ENCODE measurements around the gene SCAP.

SCAP gene

DNA sequence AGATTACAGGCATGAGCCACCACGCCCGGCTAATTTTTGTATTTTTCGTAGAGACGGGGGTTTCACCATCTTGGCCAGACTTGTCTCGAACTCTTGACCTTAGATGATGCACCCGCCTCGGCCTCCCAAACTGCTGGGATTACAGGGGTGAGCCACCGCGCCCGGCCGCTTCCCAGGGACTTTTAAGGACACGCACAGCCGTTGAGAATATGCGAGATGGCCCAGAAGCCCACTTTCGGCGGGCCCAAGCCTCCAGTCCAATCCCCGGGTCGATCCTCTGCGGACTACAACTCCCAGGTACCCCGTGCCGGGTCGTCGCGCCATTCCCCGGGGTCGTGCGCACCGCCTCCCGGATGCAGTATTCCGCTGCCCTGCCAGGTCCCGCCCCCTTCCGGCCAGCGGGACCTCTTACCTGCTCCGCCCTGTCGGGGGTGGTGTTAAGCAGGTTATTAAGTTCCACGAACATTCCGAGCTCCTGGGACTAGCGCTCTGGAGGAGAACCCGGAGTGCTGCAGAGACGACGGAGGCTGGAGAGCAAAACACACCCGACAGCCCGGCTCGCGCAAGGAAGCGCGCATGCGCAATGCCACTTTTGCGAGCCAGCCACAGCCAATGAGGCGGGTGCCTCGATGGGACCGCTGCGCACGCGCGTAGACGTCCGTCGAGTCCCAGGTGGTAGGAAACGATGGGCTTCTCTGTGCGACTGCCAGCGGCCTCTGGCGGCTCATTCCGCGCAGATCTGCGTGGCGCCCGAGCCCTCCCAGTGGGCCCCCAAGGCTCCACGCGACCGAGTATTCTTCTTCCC is 37.6 kb upstream of the SCAP start, which contains the start of gene ELP6 (continued):
- TF ChIP-seq, protein P1, sequence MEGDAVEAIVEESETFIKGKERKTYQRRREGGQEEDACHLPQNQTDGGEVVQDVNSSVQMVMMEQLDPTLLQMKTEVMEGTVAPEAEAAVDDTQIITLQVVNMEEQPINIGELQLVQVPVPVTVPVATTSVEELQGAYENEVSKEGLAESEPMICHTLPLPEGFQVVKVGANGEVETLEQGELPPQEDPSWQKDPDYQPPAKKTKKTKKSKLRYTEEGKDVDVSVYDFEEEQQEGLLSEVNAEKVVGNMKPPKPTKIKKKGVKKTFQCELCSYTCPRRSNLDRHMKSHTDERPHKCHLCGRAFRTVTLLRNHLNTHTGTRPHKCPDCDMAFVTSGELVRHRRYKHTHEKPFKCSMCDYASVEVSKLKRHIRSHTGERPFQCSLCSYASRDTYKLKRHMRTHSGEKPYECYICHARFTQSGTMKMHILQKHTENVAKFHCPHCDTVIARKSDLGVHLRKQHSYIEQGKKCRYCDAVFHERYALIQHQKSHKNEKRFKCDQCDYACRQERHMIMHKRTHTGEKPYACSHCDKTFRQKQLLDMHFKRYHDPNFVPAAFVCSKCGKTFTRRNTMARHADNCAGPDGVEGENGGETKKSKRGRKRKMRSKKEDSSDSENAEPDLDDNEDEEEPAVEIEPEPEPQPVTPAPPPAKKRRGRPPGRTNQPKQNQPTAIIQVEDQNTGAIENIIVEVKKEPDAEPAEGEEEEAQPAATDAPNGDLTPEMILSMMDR (tag by site-specific recombination; IDR thresholded peaks at IDR 0.05) = peak; percentile 86
- no peak for TF ChIP-seq ZNF621 (tag by site-specific recombination; IDR thresholded peaks at IDR 0.05)
- TF ChIP-seq GFI1B (tag by site-specific recombination; IDR thresholded peaks at IDR 0.05) = no peak
- TF ChIP-seq, protein P2, sequence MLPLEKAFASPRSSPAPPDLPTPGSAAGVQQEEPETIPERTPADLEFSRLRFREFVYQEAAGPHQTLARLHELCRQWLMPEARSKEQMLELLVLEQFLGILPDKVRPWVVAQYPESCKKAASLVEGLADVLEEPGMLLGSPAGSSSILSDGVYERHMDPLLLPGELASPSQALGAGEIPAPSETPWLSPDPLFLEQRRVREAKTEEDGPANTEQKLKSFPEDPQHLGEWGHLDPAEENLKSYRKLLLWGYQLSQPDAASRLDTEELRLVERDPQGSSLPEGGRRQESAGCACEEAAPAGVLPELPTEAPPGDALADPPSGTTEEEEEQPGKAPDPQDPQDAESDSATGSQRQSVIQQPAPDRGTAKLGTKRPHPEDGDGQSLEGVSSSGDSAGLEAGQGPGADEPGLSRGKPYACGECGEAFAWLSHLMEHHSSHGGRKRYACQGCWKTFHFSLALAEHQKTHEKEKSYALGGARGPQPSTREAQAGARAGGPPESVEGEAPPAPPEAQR (tag by site-specific recombination; IDR thresholded peaks at IDR 0.05) = no peak
- TF ChIP-seq, protein P3, sequence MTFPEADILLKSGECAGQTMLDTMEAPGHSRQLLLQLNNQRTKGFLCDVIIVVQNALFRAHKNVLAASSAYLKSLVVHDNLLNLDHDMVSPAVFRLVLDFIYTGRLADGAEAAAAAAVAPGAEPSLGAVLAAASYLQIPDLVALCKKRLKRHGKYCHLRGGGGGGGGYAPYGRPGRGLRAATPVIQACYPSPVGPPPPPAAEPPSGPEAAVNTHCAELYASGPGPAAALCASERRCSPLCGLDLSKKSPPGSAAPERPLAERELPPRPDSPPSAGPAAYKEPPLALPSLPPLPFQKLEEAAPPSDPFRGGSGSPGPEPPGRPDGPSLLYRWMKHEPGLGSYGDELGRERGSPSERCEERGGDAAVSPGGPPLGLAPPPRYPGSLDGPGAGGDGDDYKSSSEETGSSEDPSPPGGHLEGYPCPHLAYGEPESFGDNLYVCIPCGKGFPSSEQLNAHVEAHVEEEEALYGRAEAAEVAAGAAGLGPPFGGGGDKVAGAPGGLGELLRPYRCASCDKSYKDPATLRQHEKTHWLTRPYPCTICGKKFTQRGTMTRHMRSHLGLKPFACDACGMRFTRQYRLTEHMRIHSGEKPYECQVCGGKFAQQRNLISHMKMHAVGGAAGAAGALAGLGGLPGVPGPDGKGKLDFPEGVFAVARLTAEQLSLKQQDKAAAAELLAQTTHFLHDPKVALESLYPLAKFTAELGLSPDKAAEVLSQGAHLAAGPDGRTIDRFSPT (tag by site-specific recombination; IDR thresholded peaks at IDR 0.05) = no peak
- TF ChIP-seq, protein P4, sequence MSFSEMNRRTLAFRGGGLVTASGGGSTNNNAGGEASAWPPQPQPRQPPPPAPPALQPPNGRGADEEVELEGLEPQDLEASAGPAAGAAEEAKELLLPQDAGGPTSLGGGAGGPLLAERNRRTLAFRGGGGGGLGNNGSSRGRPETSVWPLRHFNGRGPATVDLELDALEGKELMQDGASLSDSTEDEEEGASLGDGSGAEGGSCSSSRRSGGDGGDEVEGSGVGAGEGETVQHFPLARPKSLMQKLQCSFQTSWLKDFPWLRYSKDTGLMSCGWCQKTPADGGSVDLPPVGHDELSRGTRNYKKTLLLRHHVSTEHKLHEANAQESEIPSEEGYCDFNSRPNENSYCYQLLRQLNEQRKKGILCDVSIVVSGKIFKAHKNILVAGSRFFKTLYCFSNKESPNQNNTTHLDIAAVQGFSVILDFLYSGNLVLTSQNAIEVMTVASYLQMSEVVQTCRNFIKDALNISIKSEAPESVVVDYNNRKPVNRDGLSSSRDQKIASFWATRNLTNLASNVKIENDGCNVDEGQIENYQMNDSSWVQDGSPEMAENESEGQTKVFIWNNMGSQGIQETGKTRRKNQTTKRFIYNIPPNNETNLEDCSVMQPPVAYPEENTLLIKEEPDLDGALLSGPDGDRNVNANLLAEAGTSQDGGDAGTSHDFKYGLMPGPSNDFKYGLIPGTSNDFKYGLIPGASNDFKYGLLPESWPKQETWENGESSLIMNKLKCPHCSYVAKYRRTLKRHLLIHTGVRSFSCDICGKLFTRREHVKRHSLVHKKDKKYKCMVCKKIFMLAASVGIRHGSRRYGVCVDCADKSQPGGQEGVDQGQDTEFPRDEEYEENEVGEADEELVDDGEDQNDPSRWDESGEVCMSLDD (tag by site-specific recombination; IDR thresholded peaks at IDR 0.05) = no peak
- peak; percentile 97 for TF ChIP-seq ZNF76 (tag by site-specific recombination; IDR thresholded peaks at IDR 0.05; ENCODE audit: borderline replicate concordance, low read depth)
- no peak for TF ChIP-seq REPIN1 (tag by site-specific recombination; IDR thresholded peaks at IDR 0.05; ENCODE audit: low read depth)
- TF ChIP-seq, protein P5, sequence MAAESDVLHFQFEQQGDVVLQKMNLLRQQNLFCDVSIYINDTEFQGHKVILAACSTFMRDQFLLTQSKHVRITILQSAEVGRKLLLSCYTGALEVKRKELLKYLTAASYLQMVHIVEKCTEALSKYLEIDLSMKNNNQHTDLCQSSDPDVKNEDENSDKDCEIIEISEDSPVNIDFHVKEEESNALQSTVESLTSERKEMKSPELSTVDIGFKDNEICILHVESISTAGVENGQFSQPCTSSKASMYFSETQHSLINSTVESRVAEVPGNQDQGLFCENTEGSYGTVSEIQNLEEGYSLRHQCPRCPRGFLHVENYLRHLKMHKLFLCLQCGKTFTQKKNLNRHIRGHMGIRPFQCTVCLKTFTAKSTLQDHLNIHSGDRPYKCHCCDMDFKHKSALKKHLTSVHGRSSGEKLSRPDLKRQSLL (tag by site-specific recombination; IDR thresholded peaks at IDR 0.05) = peak; percentile 39; the same call in 1 of the 2 replicates
- 0 out of 2 replicates have a peak, but pooled peaks have one; percentile 13 for TF ChIP-seq ZNF624 (tag by site-specific recombination; IDR thresholded peaks at IDR 0.05)
- no peak for TF ChIP-seq ZNF223 (tag by site-specific recombination; IDR thresholded peaks at IDR 0.05)
- TF ChIP-seq ZNF501 (tag by site-specific recombination; IDR thresholded peaks at IDR 0.05) = peak; percentile 31; the same call in 1 of the 2 replicates
- 0 out of 2 replicates have a peak, but pooled peaks have one; percentile 42 for TF ChIP-seq ZNF354C (tag by site-specific recombination; IDR thresholded peaks at IDR 0.05; ENCODE audit: borderline replicate concordance, low read depth)
- no peak for TF ChIP-seq ZNF596 (tag by site-specific recombination; IDR thresholded peaks at IDR 0.05)
- TF ChIP-seq, protein P6, sequence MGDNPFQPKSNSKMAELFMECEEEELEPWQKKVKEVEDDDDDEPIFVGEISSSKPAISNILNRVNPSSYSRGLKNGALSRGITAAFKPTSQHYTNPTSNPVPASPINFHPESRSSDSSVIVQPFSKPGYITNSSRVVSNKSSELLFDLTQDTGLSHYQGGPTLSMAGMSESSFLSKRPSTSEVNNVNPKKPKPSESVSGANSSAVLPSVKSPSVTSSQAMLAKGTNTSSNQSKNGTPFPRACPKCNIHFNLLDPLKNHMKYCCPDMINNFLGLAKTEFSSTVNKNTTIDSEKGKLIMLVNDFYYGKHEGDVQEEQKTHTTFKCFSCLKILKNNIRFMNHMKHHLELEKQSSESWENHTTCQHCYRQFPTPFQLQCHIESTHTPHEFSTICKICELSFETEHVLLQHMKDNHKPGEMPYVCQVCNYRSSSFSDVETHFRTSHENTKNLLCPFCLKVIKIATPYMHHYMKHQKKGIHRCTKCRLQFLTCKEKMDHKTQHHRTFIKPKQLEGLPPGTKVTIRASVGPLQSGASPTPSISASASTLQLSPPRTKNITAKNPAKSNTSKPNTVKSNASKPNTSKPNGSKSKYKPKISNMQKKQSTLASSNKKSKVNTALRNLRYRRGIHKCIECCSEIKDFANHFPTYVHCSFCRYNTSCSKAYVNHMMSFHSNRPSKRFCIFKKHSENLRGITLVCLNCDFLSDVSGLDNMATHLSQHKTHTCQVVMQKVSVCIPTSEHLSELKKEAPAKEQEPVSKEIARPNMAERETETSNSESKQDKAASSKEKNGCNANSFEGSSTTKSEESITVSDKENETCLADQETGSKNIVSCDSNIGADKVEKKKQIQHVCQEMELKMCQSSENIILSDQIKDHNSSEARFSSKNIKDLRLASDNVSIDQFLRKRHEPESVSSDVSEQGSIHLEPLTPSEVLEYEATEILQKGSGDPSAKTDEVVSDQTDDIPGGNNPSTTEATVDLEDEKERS (tag by site-specific recombination; IDR thresholded peaks at IDR 0.05) = no peak
- TF ChIP-seq, protein P7, sequence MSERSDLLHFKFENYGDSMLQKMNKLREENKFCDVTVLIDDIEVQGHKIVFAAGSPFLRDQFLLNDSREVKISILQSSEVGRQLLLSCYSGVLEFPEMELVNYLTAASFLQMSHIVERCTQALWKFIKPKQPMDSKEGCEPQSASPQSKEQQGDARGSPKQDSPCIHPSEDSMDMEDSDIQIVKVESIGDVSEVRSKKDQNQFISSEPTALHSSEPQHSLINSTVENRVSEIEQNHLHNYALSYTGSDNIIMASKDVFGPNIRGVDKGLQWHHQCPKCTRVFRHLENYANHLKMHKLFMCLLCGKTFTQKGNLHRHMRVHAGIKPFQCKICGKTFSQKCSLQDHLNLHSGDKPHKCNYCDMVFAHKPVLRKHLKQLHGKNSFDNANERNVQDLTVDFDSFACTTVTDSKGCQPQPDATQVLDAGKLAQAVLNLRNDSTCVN (tag by site-specific recombination; optimal IDR thresholded peaks at IDR 0.05) = peak; percentile 79
- TF ChIP-seq ZNF114 (tag by site-specific recombination; IDR thresholded peaks at IDR 0.05) = no peak
- TF ChIP-seq ZNF514 (tag by site-specific recombination; IDR thresholded peaks at IDR 0.05) = no peak
- no peak for TF ChIP-seq ZNF626 (tag by site-specific recombination; IDR thresholded peaks at IDR 0.05)
- TF ChIP-seq, protein P8, sequence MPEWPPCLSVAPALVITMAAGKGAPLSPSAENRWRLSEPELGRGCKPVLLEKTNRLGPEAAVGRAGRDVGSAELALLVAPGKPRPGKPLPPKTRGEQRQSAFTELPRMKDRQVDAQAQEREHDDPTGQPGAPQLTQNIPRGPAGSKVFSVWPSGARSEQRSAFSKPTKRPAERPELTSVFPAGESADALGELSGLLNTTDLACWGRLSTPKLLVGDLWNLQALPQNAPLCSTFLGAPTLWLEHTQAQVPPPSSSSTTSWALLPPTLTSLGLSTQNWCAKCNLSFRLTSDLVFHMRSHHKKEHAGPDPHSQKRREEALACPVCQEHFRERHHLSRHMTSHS (tag by site-specific recombination; IDR thresholded peaks at IDR 0.05) = no peak
- TF ChIP-seq ZNF426 (tag by site-specific recombination; IDR thresholded peaks at IDR 0.05) = no peak
- no peak for TF ChIP-seq ZNF433 (tag by site-specific recombination; IDR thresholded peaks at IDR 0.05; ENCODE audit: low read depth)
- peak; percentile 71; the same call in 1 of the 2 replicates for TF ChIP-seq ZBTB20 (tag by site-specific recombination; IDR thresholded peaks at IDR 0.05)

All from HEK293 (cell line).